ENCODE results near the gene DOCK3. TPM values are rescaled to one million over a fixed set of nuclear protein-coding genes. Genes with fewer than 3 reads are reported as not detected.

Gene DOCK3
- total and polyA plus RNA-seq, 2 donors (not counting 3 experiments of a cell fraction or from before 2014, with no cell fraction given) = 0.08 to 0.13 TPM

GRCh38 chr3:51336261-51336660, 661.5 kb downstream of the DOCK3 start:
- CTCF ChIA-PET = interaction anchor here (1.0 to 2.8 kb wide), 4 partner anchors 8 to 236 kb away, joined by 3 to 10 read pairs (median 6); no protein-coding TSS in a partner anchor
- no peak for FAIRE-seq
- dilution Hi-C loops (cut with MboI; ENCODE audit: extremely low pct_ligation_motif_present, low sequenced_read_pairs) = no loop called here

More at GRCh38 chr3:51336261-51336660, 661.5 kb downstream of the DOCK3 start:
- Histone ChIP-seq H2AFZ (ENCODE audit: low read depth, low read length) (no peak overlapping the region), H3K4me2 (ENCODE audit: insufficient read depth, low read length) (no peak overlapping the region), H4K20me1 (replicated peaks; ENCODE audit: control insufficient read depth, extremely low read depth, insufficient read depth, low read length) (no peaks in the 10 kb centered on the region), H3K9me3 (replicated peaks; ENCODE audit: control insufficient read depth, insufficient read depth, low read length) (no peaks in the 10 kb centered on the region), H3K4me1 (ENCODE audit: control insufficient read depth, extremely low read depth, insufficient read depth, low read length) (peaks cover 15% of the 10 kb centered on the region), H3K36me3 (ENCODE audit: control insufficient read depth in 2 of 2, extremely low read depth in 1 of 2, insufficient read depth in 2 of 2, low read length in 2 of 2) (no peaks in the 10 kb centered on the region), H3K27me3 (ENCODE audit: control insufficient read depth in 2 of 2, insufficient read depth in 2 of 2, low read length in 2 of 2) (peaks cover 0 to 3% of the 10 kb centered on the region in 2 experiments), H3K9ac (replicated peaks; ENCODE audit: extremely low read depth, insufficient read depth, low read length) (no peak overlapping the region), H3K4me3 (replicated peaks in 1 of 3; ENCODE audit: insufficient read depth in 1 of 3, low read depth in 1 of 3, low read length in 3 of 3) (no peak overlapping the region), H3K79me2 (ENCODE audit: control insufficient read depth, insufficient read depth, low read length) (no peaks in the 10 kb centered on the region), H3K27ac (ENCODE audit: insufficient read depth, low read depth, low read length) (no peak overlapping the region), H3K9me1 (replicated peaks; ENCODE audit: control insufficient read depth, extremely low read depth, insufficient read depth, low read length) (no peaks in the 10 kb centered on the region)
- BruUV-seq (replicated peaks) = no TSS peak
- POLR2A ChIA-PET = no interaction called here
- no peak for DNase-seq (ENCODE audit: low read depth, low spot score)
- TF ChIP-seq FOS (IDR thresholded peaks at IDR 0.05; ENCODE audit: borderline replicate concordance, insufficient read depth, low read length) (no peak), GATA2 (IDR thresholded peaks at IDR 0.05; ENCODE audit: insufficient read depth, insufficient read length, low read depth, low read length) (no peak), CTCF (IDR thresholded peaks at IDR 0.05; ENCODE audit: extremely low read depth in 1 of 2, insufficient read depth in 1 of 2, low read depth in 1 of 2, low read length in 2 of 2) (no peak), MYC (IDR thresholded peaks at IDR 0.05; ENCODE audit: low read depth, low read length) (no peak), EZH2 (IDR thresholded peaks at IDR 0.05; ENCODE audit: borderline replicate concordance, low read depth, low read length, severe bottlenecking) (no peak), JUN (IDR thresholded peaks at IDR 0.05; ENCODE audit: borderline replicate concordance, insufficient read depth, insufficient read length, low read depth) (no peak), POLR2A (IDR thresholded peaks at IDR 0.05; ENCODE audit: low read depth, low read length) (no peak), POLR2AphosphoS5 (IDR thresholded peaks at IDR 0.05; ENCODE audit: insufficient read depth, low read depth, low read length) (no peak), MAX (IDR thresholded peaks at IDR 0.05; ENCODE audit: insufficient read depth, insufficient read length) (no peak)
- intact Hi-C loops (cut with micrococcal nuclease) = no loop called here

Measured in endothelial cell of umbilical vein (primary cell).